RCC 7860 (cell line): ENCODE results near the gene ENTPD6.

ENCODE experiments used
- DNase-seq: peaks from one replicate; pipeline ENCODE4 v3.0.0-alpha.2; 2015; ENCODE audit warnings: low spot score
- FAIRE-seq: peaks from 2 replicates; lab custom pipeline; 2012; peaks lifted over from hg19 to GRCh38; lab: Jason Lieb, UNC

Gene ENTPD6

GRCh38 chr20:25273541-25274358 lies 78.2 kb downstream of the ENTPD6 start:
- FAIRE-seq (no peak), DNase-seq (no peak)

- DNase-seq, result no peak
- FAIRE-seq, result no peak
These were observed 79.0 kb downstream of the ENTPD6 start for GRCh38 chr20:25274481-25274880.

- DNase-seq (no peak), FAIRE-seq (no peak)
These were observed 79.6 kb downstream of the ENTPD6 start for GRCh38 chr20:25274891-25275812.

GRCh38 chr20:25275813-25276532 lies 80.5 kb downstream of the ENTPD6 start:
- no peak for FAIRE-seq
- no peak for DNase-seq
